HCT116 (cell line): ENCODE measurements around the gene WDR19. TPM values are rescaled to one million over a fixed set of nuclear protein-coding genes. Genes with fewer than 3 reads are reported as not detected.

Experiments
- ATAC-seq: fragments of 200-7000 bp; cut with Tn5 transposase; 2 replicates; pipeline ENCODE4 v1.9.1; 2020; ENCODE audit warnings: mild to moderate bottlenecking, moderate library complexity
- BruUV-seq: library from RNA; stranded (reverse); fragments of 400-500 nt; replicated peaks from 2 replicates; lab custom pipeline; 2021; lab: Mats Ljungman, UMichigan
- CTCF ChIA-PET: fragments of 300-600 bp; sonication (Branson Sonifier 250); formaldehyde crosslinking; loops from one replicate; lab custom pipeline; 2021; ENCODE audit warnings: antibody characterized with exemption; lab: Charles Lee
- POLR2A ChIA-PET: fragments of 300-600, 350-600 bp; sonication (Branson Sonifier 250); formaldehyde crosslinking; loops from one replicate; lab custom pipeline; 2021; ENCODE audit warnings: antibody characterized with exemption; lab: Charles Lee
- RAD21 ChIA-PET, 2 experiments: fragments of 300-600 bp; sonication (Branson Sonifier 250); formaldehyde crosslinking; loops; one replicate each; lab custom pipeline; 2023; ENCODE audit warnings: low total read pairs in 2 of 2; ENCODE audit not compliant: uncharacterized antibody in 2 of 2, unreplicated experiment in 2 of 2, low non-redundant PET in 1 of 2; lab: Charles Lee
- DNase-seq: peaks from one replicate; pipeline ENCODE4 v3.0.0-alpha.2; 2010; ENCODE audit warnings: low read depth, low spot score
- H2AFZ ChIP-seq: fragments of 200-600 bp; shearing (Covaris generic), sonication (generic); 2 replicates; pipeline ENCODE4 v1.6.1; 2017; ENCODE audit warnings: low read depth, mixed run types, mixed read lengths, antibody characterized with exemption, low read length; ENCODE audit not compliant: poor library complexity, severe bottlenecking
- H3K27ac ChIP-seq: 2 replicates; pipeline ENCODE4 v1.5.1; 2012; ENCODE audit warnings: low read depth, low read length
- H3K27me3 ChIP-seq: fragments of 200-600 bp; sonication (generic); 2 replicates; pipeline ENCODE4 v1.6.1; 2016; ENCODE audit warnings: mixed run types, low read length, mixed read lengths; ENCODE audit not compliant: insufficient read depth
- H3K36me3 ChIP-seq, 2 experiments: fragments of 200-500 bp in 1 of 2; fragments of 200-600 bp in 1 of 2; sonication (Bioruptor generic) in 1 of 2; sonication (generic) in 1 of 2; 2 replicates each; pipeline versions ENCODE4 v1.5.1 to v1.6.1; 2014 to 2016; ENCODE audit warnings: low read length in 2 of 2, inconsistent platforms in 1 of 2, mixed read lengths in 1 of 2, mixed run types in 1 of 2; ENCODE audit not compliant: insufficient read depth in 2 of 2, control insufficient read depth in 1 of 2
- H3K4me1 ChIP-seq, 2 experiments: fragments of 200-600 bp in 1 of 2; sonication (generic) in 1 of 2; 2 replicates each; pipeline versions ENCODE4 v1.5.1 to v1.6.1; 2012 to 2017; ENCODE audit warnings: low read length in 2 of 2, inconsistent platforms in 1 of 2, mild to moderate bottlenecking in 1 of 2, mixed read lengths in 1 of 2, mixed run types in 1 of 2, moderate library complexity in 1 of 2; ENCODE audit not compliant: insufficient read depth in 2 of 2, control insufficient read depth in 1 of 2
- H3K4me2 ChIP-seq: fragments of 200-600 bp; sonication (generic); 2 replicates; pipeline ENCODE4 v1.6.1; 2017; ENCODE audit warnings: mixed run types, low read length, mixed read lengths
- H3K4me3 ChIP-seq, 2 experiments: fragments of 200-600 bp in 1 of 2; sonication (generic) in 1 of 2; replicated peaks in 1 of 2; 2 replicates each; pipeline ENCODE4 v1.5.1; 2011 to 2016; ENCODE audit warnings: low read length in 2 of 2, control low read depth in 1 of 2, low read depth in 1 of 2, mild to moderate bottlenecking in 1 of 2, mixed read lengths in 1 of 2, mixed run types in 1 of 2
- H3K79me2 ChIP-seq: fragments of 200-600 bp; sonication (generic); 2 replicates; pipeline ENCODE4 v1.6.1; 2017; ENCODE audit warnings: mild to moderate bottlenecking, mixed run types, low read length, moderate library complexity, mixed read lengths; ENCODE audit not compliant: insufficient read depth
- H3K9ac ChIP-seq: fragments of 200-600 bp; sonication (generic); 2 replicates; pipeline ENCODE4 v1.6.1; 2016; ENCODE audit warnings: low read length, mixed read lengths
- H3K9me2 ChIP-seq: fragments of 200-600 bp; sonication (generic), shearing (Covaris generic); 2 replicates; pipeline ENCODE4 v1.6.1; 2017; ENCODE audit warnings: mixed run types, mild to moderate bottlenecking, moderate library complexity; ENCODE audit not compliant: insufficient read depth
- H3K9me3 ChIP-seq, 2 experiments: fragments of 200-500 bp in 1 of 2; fragments of 200-600 bp in 1 of 2; sonication (Bioruptor generic) in 1 of 2; sonication (generic) in 1 of 2; 2 replicates each; pipeline ENCODE4 v1.6.1; 2014 to 2017; ENCODE audit warnings: low read length in 2 of 2, mixed read lengths in 2 of 2, inconsistent platforms in 1 of 2, low read depth in 1 of 2, mild to moderate bottlenecking in 1 of 2, mixed run types in 1 of 2, moderate library complexity in 1 of 2; ENCODE audit not compliant: control insufficient read depth in 1 of 2, insufficient read depth in 1 of 2
- H4K20me1 ChIP-seq: fragments of 200-600 bp; sonication (generic), shearing (Covaris generic); 2 replicates; pipeline ENCODE4 v1.6.1; 2017; ENCODE audit warnings: mixed run types, mild to moderate bottlenecking, moderate library complexity; ENCODE audit not compliant: insufficient read depth
- FOSL1 ChIP-seq: IDR thresholded peaks from 2 replicates; pipeline ENCODE4 v1.6.1; 2012; ENCODE audit warnings: low read depth
- SP1 ChIP-seq: IDR thresholded peaks from 2 replicates; pipeline ENCODE4 v1.6.1; 2012; ENCODE audit warnings: low read depth
- TCF7L2 ChIP-seq: IDR thresholded peaks from 2 replicates; pipeline ENCODE4 v1.7.0; 2011; ENCODE audit warnings: borderline replicate concordance, inconsistent platforms; ENCODE audit not compliant: insufficient read depth, insufficient read length; ENCODE audit errors: extremely low read depth
- ZFX ChIP-seq: fragments of 450-650 bp; IDR thresholded peaks from 2 replicates; pipeline ENCODE4 v1.6.1; 2017
- intact Hi-C: fragments of 100-400 bp; cut with micrococcal nuclease; formaldehyde crosslinking; loops from 2 replicates; pipeline ENCODE4 v1.10.0; 2022
- total RNA-seq: library from RNA; stranded (reverse); gene quantifications from one replicate; pipeline ENCODE4 v1.2.1, GENCODE V29; 2021; ENCODE audit not compliant: unreplicated experiment
- TF ChIP-seq, protein P1 (sequence below): IDR thresholded peaks from 2 replicates; pipeline ENCODE4 v1.6.1; 2012; ENCODE audit warnings: low read depth
- TF ChIP-seq, protein P2 (sequence below): IDR thresholded peaks from 2 replicates; pipeline ENCODE4 v1.6.1; 2011; ENCODE audit warnings: mild to moderate bottlenecking, low read length, moderate library complexity; ENCODE audit not compliant: insufficient replicate concordance; ENCODE audit errors: extremely low read depth
- TF ChIP-seq, protein P3 (sequence below): IDR thresholded peaks from 2 replicates; pipeline ENCODE4 v1.6.1; 2012
- TF ChIP-seq, protein P4 (sequence below): IDR thresholded peaks from 2 replicates; pipeline ENCODE4 v1.6.1; 2012

Gene WDR19
- total RNA-seq, 1 experiment from 2014 or later = 18.8 TPM

DNA sequence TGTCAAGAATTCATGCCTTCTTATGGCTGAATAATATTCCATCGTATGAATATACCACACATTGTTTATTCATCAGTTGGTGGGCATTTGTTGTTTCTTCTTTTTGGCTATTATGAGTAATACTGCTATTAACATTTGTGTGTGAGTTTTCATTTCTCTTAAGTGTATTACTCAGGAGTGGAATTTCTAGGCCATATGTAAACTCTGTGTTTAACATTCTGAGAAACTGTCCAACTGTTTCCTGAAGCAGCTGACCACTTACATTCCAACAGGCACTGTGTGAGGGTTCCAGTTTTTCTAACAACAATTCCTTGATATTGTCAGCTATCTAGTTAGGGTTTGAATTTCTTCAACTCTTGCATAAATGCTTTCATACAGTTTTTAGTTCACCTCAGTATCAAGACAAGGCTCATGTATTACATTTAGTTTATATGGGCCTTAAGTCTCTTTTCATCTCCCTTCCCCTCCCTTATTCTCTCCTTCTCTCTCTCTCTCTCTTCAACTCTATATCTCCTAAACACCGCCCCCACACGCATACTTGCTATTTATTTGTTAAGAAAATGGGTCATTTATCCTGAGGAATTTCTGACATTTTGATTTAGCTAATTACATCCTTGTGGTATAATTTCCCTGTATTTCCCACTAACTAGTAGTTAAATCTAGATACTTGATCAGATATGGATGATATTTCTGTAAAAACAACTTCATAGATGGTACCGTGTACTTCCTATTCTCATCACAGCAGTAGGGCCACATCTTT is 77.4 kb downstream of the WDR19 start (continued):
- TF ChIP-seq, protein P1, sequence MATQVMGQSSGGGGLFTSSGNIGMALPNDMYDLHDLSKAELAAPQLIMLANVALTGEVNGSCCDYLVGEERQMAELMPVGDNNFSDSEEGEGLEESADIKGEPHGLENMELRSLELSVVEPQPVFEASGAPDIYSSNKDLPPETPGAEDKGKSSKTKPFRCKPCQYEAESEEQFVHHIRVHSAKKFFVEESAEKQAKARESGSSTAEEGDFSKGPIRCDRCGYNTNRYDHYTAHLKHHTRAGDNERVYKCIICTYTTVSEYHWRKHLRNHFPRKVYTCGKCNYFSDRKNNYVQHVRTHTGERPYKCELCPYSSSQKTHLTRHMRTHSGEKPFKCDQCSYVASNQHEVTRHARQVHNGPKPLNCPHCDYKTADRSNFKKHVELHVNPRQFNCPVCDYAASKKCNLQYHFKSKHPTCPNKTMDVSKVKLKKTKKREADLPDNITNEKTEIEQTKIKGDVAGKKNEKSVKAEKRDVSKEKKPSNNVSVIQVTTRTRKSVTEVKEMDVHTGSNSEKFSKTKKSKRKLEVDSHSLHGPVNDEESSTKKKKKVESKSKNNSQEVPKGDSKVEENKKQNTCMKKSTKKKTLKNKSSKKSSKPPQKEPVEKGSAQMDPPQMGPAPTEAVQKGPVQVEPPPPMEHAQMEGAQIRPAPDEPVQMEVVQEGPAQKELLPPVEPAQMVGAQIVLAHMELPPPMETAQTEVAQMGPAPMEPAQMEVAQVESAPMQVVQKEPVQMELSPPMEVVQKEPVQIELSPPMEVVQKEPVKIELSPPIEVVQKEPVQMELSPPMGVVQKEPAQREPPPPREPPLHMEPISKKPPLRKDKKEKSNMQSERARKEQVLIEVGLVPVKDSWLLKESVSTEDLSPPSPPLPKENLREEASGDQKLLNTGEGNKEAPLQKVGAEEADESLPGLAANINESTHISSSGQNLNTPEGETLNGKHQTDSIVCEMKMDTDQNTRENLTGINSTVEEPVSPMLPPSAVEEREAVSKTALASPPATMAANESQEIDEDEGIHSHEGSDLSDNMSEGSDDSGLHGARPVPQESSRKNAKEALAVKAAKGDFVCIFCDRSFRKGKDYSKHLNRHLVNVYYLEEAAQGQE = no peak
- TF ChIP-seq SP1 = no peak
- no peak for TF ChIP-seq ZFX
- TF ChIP-seq, protein P2, sequence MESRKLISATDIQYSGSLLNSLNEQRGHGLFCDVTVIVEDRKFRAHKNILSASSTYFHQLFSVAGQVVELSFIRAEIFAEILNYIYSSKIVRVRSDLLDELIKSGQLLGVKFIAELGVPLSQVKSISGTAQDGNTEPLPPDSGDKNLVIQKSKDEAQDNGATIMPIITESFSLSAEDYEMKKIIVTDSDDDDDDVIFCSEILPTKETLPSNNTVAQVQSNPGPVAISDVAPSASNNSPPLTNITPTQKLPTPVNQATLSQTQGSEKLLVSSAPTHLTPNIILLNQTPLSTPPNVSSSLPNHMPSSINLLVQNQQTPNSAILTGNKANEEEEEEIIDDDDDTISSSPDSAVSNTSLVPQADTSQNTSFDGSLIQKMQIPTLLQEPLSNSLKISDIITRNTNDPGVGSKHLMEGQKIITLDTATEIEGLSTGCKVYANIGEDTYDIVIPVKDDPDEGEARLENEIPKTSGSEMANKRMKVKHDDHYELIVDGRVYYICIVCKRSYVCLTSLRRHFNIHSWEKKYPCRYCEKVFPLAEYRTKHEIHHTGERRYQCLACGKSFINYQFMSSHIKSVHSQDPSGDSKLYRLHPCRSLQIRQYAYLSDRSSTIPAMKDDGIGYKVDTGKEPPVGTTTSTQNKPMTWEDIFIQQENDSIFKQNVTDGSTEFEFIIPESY = no peak
- no peak for TF ChIP-seq FOSL1
- TF ChIP-seq, protein P3, sequence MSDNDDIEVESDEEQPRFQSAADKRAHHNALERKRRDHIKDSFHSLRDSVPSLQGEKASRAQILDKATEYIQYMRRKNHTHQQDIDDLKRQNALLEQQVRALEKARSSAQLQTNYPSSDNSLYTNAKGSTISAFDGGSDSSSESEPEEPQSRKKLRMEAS = no peak

DNA sequence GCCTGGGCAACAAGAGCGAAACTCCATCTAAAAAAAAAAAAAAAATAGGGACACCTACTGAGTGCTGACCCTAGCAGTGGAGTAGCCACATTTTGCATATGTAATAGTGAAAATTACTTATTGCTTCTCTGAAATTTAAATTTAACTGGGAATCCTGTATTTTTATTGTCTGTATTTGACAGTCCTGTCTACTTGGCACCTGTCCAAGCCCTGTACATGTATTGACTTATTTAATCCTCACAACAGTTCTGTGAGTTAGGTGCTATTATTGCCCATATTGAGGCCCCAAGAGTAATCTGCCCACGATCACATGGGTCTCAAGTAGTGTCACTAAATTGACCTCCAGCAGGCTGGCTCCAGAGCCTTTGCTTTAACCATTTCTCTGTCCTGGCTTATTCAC is 81.6 kb downstream of the WDR19 start:
- DNase-seq = no peak
- Histone ChIP-seq H3K4me3 (no peak overlapping the region), H3K9me2 (no peaks in the 10 kb centered on the region), H4K20me1 (no peaks in the 10 kb centered on the region), H3K4me1 (peaks cover 0 to 4% of the 10 kb centered on the region in 2 experiments; a peak in 1 of 4 replicates), H2AFZ (no peak overlapping the region), H3K9ac (no peak overlapping the region), H3K27me3 (no peaks in the 10 kb centered on the region), H3K9me3 (no peaks in the 10 kb centered on the region), H3K36me3 (no peaks in the 10 kb centered on the region), H3K79me2 (no peaks in the 10 kb centered on the region), H3K4me2 (no peak overlapping the region), H3K27ac (no peak overlapping the region)
- intact Hi-C loops = no loop called here
- no peak for TF ChIP-seq TCF7L2
- TF ChIP-seq, protein P4, sequence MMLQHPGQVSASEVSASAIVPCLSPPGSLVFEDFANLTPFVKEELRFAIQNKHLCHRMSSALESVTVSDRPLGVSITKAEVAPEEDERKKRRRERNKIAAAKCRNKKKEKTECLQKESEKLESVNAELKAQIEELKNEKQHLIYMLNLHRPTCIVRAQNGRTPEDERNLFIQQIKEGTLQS = no peak
- BruUV-seq = no TSS peak
- RAD21 ChIA-PET = no interaction called here
- POLR2A ChIA-PET = no interaction called here
- ATAC-seq = no peak
- CTCF ChIA-PET = no interaction called here
